Pulmonary artery endothelial cell (primary cell): ENCODE results near the gene BRD9. TPM values are rescaled to one million over a fixed set of nuclear protein-coding genes. Genes with fewer than 3 reads are reported as not detected.
"Not testable (repeated sequence)": the region's sequence is repeated elsewhere in the genome, so short reads cannot be mapped to it uniquely, and the experiment has no call there.

Source experiments
- DNase-seq: peaks from one replicate; pipeline ENCODE4 v3.0.0-alpha.2; 2011; ENCODE audit warnings: low read depth, low spot score
- total RNA-seq: library from RNA; depleted of rRNA; stranded (reverse); fragments of >200 nt; gene quantifications from 2 replicates; pipeline ENCODE4 v1.2.3, GENCODE V29; 2014

BRD9 gene
- total RNA-seq, 1 donor from 2014 or later = 50.6 TPM

GRCh38 chr5:880816-881550 is 11.6 kb downstream of the BRD9 start:
- no peak for DNase-seq

- not testable (repeated sequence) for DNase-seq
Observed at GRCh38 chr5:878677-879076, 13.9 kb downstream of the BRD9 start.

- no peak for DNase-seq
Observed at GRCh38 chr5:878125-878524, 14.5 kb downstream of the BRD9 start.

GRCh38 chr5:876398-877365 is 15.9 kb downstream of the BRD9 start:
- no peak for DNase-seq

GRCh38 chr5:875931-876330 is 16.7 kb downstream of the BRD9 start:
- no peak for DNase-seq

GRCh38 chr5:873328-873727 is 19.3 kb downstream of the BRD9 start:
- DNase-seq = no peak

- no peak for DNase-seq
Observed at GRCh38 chr5:872301-872700, 20.3 kb downstream of the BRD9 start.

GRCh38 chr5:871596-872298 is 20.9 kb downstream of the BRD9 start:
- DNase-seq = no peak

- DNase-seq = no peak
Observed at GRCh38 chr5:870956-871355, 21.6 kb downstream of the BRD9 start.

- DNase-seq = no peak
Observed at GRCh38 chr5:868428-869135, 24.0 kb downstream of the BRD9 start.

- no peak for DNase-seq
Observed at GRCh38 chr5:867300-867870, 25.2 kb downstream of the BRD9 start.

- DNase-seq = no peak
Observed at GRCh38 chr5:865771-866170, 26.8 kb downstream of the BRD9 start.

GRCh38 chr5:865168-865521 is 27.5 kb downstream of the BRD9 start:
- DNase-seq = no peak

GRCh38 chr5:864492-865167 is 28.0 kb downstream of the BRD9 start:
- no peak for DNase-seq

- DNase-seq = no peak
Observed at GRCh38 chr5:863244-863805, 29.3 kb downstream of the BRD9 start.

GRCh38 chr5:862367-863243 is 30.0 kb downstream of the BRD9 start:
- no peak for DNase-seq

- DNase-seq = no peak
Observed at GRCh38 chr5:861442-862366, 30.9 kb downstream of the BRD9 start.
